WI38 (cell line): ENCODE results near the gene ALKBH7.
"Not testable (repeated sequence)": the region's sequence is repeated elsewhere in the genome, so short reads cannot be mapped to it uniquely, and the experiment has no call there.

Experiments
- H3K4me3 ChIP-seq: 2 replicates; pipeline ENCODE4 v1.5.1; 2011; ENCODE audit warnings: low read depth, mild to moderate bottlenecking, control low read depth, low read length
- TF ChIP-seq, protein P1 (sequence below): IDR thresholded peaks from 2 replicates; pipeline ENCODE4 v1.5.1; 2012; ENCODE audit warnings: low read depth, mild to moderate bottlenecking, control low read depth, low read length

The ALKBH7 gene

DNA sequence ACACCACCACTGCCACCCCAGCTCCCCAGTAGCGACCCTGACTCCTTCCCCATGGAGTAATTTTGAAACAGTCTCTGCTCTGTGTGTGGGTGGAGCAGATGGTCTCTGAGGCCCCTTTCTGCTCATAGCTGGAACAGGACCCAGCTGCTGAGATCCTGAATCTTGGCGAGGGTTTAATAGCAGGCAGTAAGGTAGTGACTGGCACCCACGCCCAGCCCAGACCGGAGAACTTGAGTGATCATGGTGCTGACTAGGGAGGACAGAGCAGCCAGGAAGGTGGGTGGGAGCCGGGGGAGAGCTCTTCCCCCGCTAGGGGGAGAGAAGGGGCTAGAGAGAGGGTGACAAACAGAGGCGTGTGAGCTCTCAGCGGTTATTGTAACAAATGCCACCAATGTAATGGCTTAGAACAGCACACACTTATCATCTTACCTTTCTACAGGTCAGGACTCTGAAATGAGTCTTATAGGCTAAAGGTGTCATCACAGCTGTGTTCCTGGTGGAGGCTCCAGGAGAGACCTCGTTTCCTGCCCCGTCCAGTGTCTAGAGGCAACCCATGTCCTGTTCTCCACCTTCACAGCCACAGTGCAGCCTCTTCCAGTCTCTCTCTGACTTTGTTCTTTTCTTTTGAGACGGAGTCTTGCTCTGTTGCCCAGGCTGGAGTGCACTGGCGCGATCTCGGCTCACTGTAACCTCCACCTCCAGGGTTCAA, 31.9 kb upstream of the ALKBH7 start:
- TF ChIP-seq, protein P1, sequence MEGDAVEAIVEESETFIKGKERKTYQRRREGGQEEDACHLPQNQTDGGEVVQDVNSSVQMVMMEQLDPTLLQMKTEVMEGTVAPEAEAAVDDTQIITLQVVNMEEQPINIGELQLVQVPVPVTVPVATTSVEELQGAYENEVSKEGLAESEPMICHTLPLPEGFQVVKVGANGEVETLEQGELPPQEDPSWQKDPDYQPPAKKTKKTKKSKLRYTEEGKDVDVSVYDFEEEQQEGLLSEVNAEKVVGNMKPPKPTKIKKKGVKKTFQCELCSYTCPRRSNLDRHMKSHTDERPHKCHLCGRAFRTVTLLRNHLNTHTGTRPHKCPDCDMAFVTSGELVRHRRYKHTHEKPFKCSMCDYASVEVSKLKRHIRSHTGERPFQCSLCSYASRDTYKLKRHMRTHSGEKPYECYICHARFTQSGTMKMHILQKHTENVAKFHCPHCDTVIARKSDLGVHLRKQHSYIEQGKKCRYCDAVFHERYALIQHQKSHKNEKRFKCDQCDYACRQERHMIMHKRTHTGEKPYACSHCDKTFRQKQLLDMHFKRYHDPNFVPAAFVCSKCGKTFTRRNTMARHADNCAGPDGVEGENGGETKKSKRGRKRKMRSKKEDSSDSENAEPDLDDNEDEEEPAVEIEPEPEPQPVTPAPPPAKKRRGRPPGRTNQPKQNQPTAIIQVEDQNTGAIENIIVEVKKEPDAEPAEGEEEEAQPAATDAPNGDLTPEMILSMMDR = no peak

DNA sequence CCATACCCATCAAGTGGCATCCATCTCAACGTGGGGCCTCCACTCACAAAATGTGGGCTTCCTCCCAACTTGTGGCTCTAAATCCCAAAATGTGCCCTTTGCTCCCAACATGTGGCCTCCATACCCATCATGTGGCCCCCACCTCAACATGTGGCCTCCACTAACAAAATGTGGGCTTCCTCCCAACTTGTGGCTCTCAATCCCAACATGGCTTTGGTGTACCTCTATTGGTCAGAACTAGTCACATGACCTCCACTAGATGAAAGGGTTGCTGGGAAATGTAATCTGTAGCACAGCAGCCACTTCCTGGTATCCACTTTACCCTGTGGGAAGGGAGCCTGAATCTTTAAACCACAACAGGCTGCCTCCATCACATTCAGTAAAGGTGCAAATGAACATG, 29.1 kb upstream of the ALKBH7 start:
- H3K4me3 ChIP-seq = no peak overlapping the region
- TF ChIP-seq, protein P1 = no peak

More for the DNA sequence above, 31.9 kb upstream of the ALKBH7 start:
- H3K4me3 ChIP-seq = no peak overlapping the region

DNA sequence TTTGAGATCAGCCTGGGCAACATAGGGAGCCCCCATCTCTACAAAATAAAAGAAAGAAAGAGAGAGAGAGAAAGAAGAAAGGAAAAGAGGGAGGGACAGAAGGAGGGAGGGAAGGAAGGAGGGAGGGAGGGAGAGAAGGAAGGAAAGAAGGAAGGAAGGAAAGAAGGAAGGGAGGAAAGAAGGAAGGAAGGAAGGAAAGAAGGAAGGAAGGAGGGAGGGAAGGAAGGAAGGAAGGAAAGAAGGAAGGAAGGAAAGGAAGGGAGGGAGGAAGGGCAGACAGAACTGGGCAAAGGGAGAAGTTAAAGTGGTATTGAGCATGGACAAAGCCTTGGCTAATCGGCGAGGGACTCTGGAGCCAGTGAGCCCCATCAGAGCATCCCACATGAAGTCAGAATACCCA, 23.3 kb upstream of the ALKBH7 start:
- not testable (repeated sequence) for H3K4me3 ChIP-seq

DNA sequence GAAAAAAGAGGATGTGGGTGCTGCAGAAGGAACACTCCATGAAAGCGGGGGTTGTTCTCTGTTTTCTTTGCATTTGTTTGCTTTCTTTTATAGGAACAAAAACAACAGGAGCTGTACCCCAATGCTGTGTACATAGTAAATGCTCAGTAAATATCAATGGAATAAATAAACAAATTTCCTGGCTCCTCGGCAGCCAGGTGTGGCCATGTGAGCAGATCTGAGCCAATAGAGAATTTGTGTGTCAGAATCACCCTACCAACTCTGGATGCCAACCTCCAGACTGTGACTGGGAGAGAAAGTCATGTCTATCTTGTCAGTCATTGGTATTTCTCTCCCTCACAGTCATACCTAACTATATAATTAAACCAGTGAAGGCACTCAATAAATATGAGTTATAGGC, 21.9 kb upstream of the ALKBH7 start:
- TF ChIP-seq, protein P1 = no peak
- H3K4me3 ChIP-seq = no peak overlapping the region

DNA sequence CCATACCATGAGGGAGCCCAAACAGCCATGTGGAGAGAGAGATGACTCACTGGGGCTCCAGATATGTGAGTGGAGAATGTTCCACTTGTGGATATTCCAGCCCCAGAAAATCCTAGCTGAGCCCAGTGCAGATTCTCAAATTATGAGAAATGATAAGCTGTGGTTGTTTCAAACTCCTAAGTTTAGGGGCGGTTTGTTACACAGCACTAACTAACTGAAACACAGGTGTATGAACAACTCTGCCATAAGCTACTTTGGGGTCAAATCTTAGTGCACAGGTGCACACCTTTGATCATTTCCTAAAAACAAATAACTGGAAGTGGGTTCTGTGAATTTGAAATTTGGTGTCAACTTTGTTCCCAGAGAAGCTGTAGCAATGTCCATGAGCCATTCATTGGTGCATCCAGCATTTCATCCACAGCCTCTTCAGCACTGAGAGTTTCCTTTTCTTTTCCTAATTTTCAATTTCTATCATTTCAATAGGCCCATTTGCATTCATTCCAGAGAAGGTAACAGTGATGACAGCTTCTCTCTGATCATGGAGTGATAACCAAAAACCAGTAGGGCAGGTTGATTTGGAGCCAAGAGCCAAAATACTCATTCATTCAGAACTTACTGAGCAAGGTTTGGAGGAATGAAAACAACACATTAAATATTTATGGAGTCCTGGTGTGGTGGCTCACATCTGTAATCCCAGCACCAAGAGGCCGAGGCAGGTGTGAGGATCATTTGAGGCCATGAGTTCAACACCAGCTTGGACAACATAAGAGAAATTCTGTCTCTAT, 20.0 kb upstream of the ALKBH7 start:
- TF ChIP-seq, protein P1 = no peak
- H3K4me3 ChIP-seq = no peak overlapping the region

DNA sequence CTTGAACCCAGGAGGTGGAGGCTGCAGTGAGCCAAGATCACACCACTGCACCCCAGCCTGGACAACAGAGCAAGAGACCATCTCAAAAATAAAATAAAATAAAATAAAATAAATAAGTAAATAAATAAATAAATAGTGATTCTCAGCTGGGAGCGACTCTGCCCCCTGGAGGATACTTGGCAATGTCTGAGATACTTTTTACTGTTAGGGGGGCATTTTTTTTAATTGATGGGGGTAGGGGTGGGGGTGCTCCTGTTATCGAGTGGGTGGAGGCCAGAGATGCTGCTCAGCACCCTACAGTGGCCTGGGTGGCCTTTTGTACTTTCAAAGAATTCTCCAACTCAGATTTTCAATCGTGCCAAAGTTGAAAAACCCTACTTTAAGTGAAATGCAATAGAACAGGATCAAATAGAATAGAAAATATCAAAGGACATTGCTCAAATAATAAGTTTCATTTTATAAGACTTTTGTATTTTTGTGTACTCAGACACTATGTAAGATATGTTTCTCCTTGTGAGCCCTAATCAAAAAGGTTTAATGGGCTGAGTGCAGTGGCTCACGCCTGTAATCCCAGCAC, 18.4 kb upstream of the ALKBH7 start:
- TF ChIP-seq, protein P1 = peak; percentile 48
- no peak overlapping the region for H3K4me3 ChIP-seq

DNA sequence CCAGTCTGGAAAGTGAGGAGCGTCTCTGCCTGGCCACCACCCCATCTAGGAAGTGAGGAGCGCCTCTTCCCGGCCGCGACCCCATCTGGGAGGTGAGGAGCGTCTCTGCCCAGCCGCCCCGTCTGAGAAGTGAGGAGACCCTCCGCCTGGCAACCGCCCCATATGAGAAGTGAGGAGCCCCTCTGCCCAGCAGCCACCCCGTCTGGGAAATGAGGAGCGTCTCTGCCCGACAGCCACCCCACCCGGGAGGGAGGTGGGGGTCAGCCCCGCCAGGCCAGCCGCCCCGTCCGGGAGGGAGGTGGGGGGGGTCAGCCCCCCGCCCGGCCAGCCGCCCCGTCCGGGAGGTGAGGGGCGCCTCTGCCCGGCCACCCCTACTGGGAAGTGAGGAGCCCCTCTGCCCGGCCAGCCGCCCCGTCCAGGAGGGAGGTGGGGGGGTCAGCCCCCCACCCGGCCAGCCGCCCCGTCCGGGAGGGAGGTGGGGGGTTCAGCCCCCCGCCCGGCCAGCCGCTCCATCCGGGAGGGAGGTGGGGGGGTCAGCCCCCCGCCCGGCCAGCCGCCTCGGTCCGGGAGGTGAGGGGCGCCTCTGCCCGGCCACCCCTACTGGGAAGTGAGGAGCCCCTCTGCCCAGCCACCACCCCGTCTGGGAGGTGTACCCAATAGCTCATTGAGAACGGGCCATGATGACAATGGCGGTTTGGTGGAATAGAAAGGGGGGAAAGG, 17.1 kb upstream of the ALKBH7 start:
- not testable (repeated sequence) for H3K4me3 ChIP-seq

DNA sequence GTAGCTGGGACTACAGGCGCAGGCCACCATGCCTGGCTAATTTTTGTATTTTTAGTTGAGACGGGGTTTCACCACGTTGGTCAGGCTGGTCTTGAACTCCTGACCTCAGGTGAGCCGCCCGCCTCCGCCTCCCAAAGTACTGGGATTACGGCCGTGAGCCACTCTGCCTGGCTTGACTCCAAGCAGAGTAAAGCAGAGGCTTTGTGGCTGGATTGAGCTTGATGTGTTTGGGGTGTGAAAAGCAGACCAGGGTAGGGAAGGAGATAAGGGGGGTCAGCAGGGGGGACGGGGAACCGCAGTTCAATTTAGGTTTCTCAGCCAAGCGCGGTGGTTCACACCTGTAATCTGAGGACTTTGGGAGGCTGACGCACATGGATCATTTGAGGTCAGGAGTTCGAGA, 15.4 kb upstream of the ALKBH7 start:
- H3K4me3 ChIP-seq = no peak overlapping the region
- TF ChIP-seq, protein P1 = no peak
